HepG2 (cell line): ENCODE results near the gene IST1. TPM values are rescaled to one million over a fixed set of nuclear protein-coding genes. Genes with fewer than 3 reads are reported as not detected.

ENCODE experiments used
- ATAC-seq: fragments of 200-7000 bp; cut with Tn5 transposase; 3 replicates; pipeline ENCODE4 v1.9.1; 2020; ENCODE audit warnings: mild to moderate bottlenecking, moderate library complexity
- BruUV-seq: library from RNA; stranded (reverse); fragments of 400-500 nt; replicated peaks from 2 replicates; lab custom pipeline; 2021; lab: Mats Ljungman, UMichigan
- CTCF ChIA-PET: fragments of 300-600 bp; formaldehyde crosslinking; extraction: SDS; loops from one replicate; lab custom pipeline; 2021; ENCODE audit warnings: low total read pairs, inconsistent platforms, low intra/inter-chr PET ratio; lab: Yijun Ruan, JAX
- POLR2A ChIA-PET: fragments of 350-600 bp; sonication (Branson Sonifier 250); formaldehyde crosslinking; loops from one replicate; lab custom pipeline; 2020; ENCODE audit warnings: antibody characterized with exemption, inconsistent platforms; lab: Yijun Ruan, JAX
- DNase-seq: peaks from one replicate; pipeline ENCODE4 v3.0.0-alpha.2; 2015; ENCODE audit warnings: low spot score
- FAIRE-seq: peaks from 3 replicates; lab custom pipeline; 2011; peaks lifted over from hg19 to GRCh38; lab: Jason Lieb, UNC
- H2AFZ ChIP-seq: one replicate; pipeline ENCODE4 v1.6.1; 2011; ENCODE audit warnings: low read length, inconsistent platforms
- H3K27ac ChIP-seq: fragments of 300-600 bp; 3 replicates; pipeline ENCODE4 v1.8.0; 2011; ENCODE audit warnings: mixed run types, mild to moderate bottlenecking, mixed read lengths, low read length, inconsistent platforms; ENCODE audit not compliant: insufficient read depth; ENCODE audit errors: extremely low read length
- H3K27me3 ChIP-seq, 2 experiments: fragments of 200-600 bp in 1 of 2; 2 replicates in 1 of 2; 3 replicates in 1 of 2; pipeline versions ENCODE4 v1.6.0 to v1.8.0; 2011; ENCODE audit warnings: low read length in 2 of 2, mild to moderate bottlenecking in 2 of 2, moderate library complexity in 2 of 2, inconsistent platforms in 1 of 2; ENCODE audit not compliant: insufficient read depth in 2 of 2, control insufficient read depth in 1 of 2
- H3K36me3 ChIP-seq, 2 experiments: fragments of 200-600 bp in 1 of 2; replicated peaks in 1 of 2; 2 replicates in 1 of 2; 3 replicates in 1 of 2; pipeline versions ENCODE4 v1.5.1 to v1.8.0; 2011; ENCODE audit warnings: low read length in 2 of 2, inconsistent platforms in 1 of 2; ENCODE audit not compliant: insufficient read depth in 2 of 2, control insufficient read depth in 1 of 2
- H3K4me1 ChIP-seq: 2 replicates; pipeline ENCODE4 v1.5.1; 2012; ENCODE audit warnings: low read length, inconsistent platforms; ENCODE audit not compliant: insufficient read depth
- H3K4me2 ChIP-seq: 2 replicates; pipeline ENCODE4 v1.6.0; 2011; ENCODE audit warnings: low read depth, low read length, inconsistent platforms
- H3K4me3 ChIP-seq, 3 experiments: fragments of 200-600 bp in 1 of 3; sonication (generic), shearing (Covaris generic) in 1 of 3; replicated peaks in 1 of 3; 2 replicates each; pipeline ENCODE4 v1.5.1; 2011 to 2016; ENCODE audit warnings: low read length in 3 of 3, inconsistent platforms in 2 of 3, low read depth in 2 of 3, mild to moderate bottlenecking in 2 of 3, control low read depth in 1 of 3, mixed read lengths in 1 of 3; ENCODE audit not compliant: insufficient read depth in 1 of 3
- H3K79me2 ChIP-seq: one replicate; pipeline ENCODE4 v1.6.1; 2011; ENCODE audit warnings: low read length, inconsistent platforms; ENCODE audit not compliant: insufficient read depth
- H3K9ac ChIP-seq: 2 replicates; pipeline ENCODE4 v1.6.0; 2011; ENCODE audit warnings: mild to moderate bottlenecking, low read depth, low read length, inconsistent platforms; ENCODE audit not compliant: insufficient read depth
- H3K9me3 ChIP-seq: 2 replicates; pipeline ENCODE4 v1.5.1; 2012; ENCODE audit warnings: mild to moderate bottlenecking, low read length
- H4K20me1 ChIP-seq: 2 replicates; pipeline ENCODE4 v1.6.0; 2011; ENCODE audit warnings: inconsistent platforms, mild to moderate bottlenecking, low read length, moderate library complexity; ENCODE audit not compliant: insufficient read depth
- AGO1 ChIP-seq: fragments of 200-400 bp; formaldehyde crosslinking; IDR thresholded peaks from 2 replicates; pipeline ENCODE4 v1.6.1; 2017; ENCODE audit warnings: mild to moderate bottlenecking, low read depth, low read length, moderate library complexity; ENCODE audit not compliant: poor library complexity, severe bottlenecking
- ARID3A ChIP-seq: IDR thresholded peaks from 2 replicates; pipeline ENCODE4 v1.6.1; 2012; ENCODE audit warnings: low read depth, low read length, improper control_type of control experiment
- GFI1 ChIP-seq: sonication (generic); formaldehyde crosslinking; IDR thresholded peaks from 2 replicates; pipeline ENCODE4 v1.5.0; 2020; ENCODE audit warnings: missing genetic modification reagents, mild to moderate bottlenecking, borderline replicate concordance
- KAT7 ChIP-seq: IDR thresholded peaks from 2 replicates; pipeline ENCODE4 v1.6.1; 2018; ENCODE audit warnings: borderline replicate concordance, missing compliant biosample characterization
- MIER2 ChIP-seq: IDR thresholded peaks from 2 replicates; pipeline ENCODE4 v1.6.1; 2016; ENCODE audit warnings: missing biosample characterization, missing genetic modification reagents
- PCBP1 ChIP-seq: fragments of 200-400 bp; formaldehyde crosslinking; IDR thresholded peaks from 2 replicates; pipeline ENCODE4 v1.6.1; 2017; ENCODE audit warnings: mild to moderate bottlenecking, low read depth, low read length, borderline replicate concordance
- RAD51 ChIP-seq: fragments of 450-650 bp; IDR thresholded peaks from 2 replicates; pipeline ENCODE4 v1.6.1; 2016; ENCODE audit warnings: borderline replicate concordance
- XBP1 ChIP-seq: sonication (generic); formaldehyde crosslinking; IDR thresholded peaks from 2 replicates; pipeline ENCODE4 v1.5.0; 2020; ENCODE audit warnings: missing genetic modification reagents
- ZC3H4 ChIP-seq: sonication (generic); formaldehyde crosslinking; IDR thresholded peaks from 2 replicates; pipeline ENCODE4 v1.4.0; 2020; ENCODE audit warnings: missing genetic modification reagents, borderline replicate concordance
- ZNF232 ChIP-seq: sonication (generic); formaldehyde crosslinking; IDR thresholded peaks from 2 replicates; pipeline ENCODE4 v1.4.0; 2020; ENCODE audit warnings: missing genetic modification reagents, borderline replicate concordance
- ZNF251 ChIP-seq: sonication (generic); formaldehyde crosslinking; IDR thresholded peaks from 2 replicates; pipeline ENCODE4 v1.9.0; 2021; ENCODE audit warnings: mild to moderate bottlenecking, missing genetic modification reagents
- ZNF253 ChIP-seq: sonication (generic); formaldehyde crosslinking; IDR thresholded peaks from 2 replicates; pipeline ENCODE4 v1.8.0; 2022; ENCODE audit warnings: mild to moderate bottlenecking, missing genetic modification reagents, borderline replicate concordance
- ZNF362 ChIP-seq: sonication (generic); formaldehyde crosslinking; IDR thresholded peaks from 2 replicates; pipeline ENCODE4 v1.4.0; 2020; ENCODE audit warnings: missing genetic modification reagents, mild to moderate bottlenecking, borderline replicate concordance
- ZNF451 ChIP-seq: sonication (generic); formaldehyde crosslinking; IDR thresholded peaks from 2 replicates; pipeline ENCODE4 v1.5.0; 2020; ENCODE audit warnings: mild to moderate bottlenecking, missing genetic modification reagents
- ZNF674 ChIP-seq: sonication (generic); formaldehyde crosslinking; IDR thresholded peaks from 2 replicates; pipeline ENCODE4 v1.5.0; 2020; ENCODE audit warnings: low read depth, mild to moderate bottlenecking, missing genetic modification reagents
- ZNF766 ChIP-seq: sonication (generic); formaldehyde crosslinking; IDR thresholded peaks from 2 replicates; pipeline ENCODE4 v1.5.0; 2020; ENCODE audit warnings: missing genetic modification reagents, borderline replicate concordance
- ZNF841 ChIP-seq: sonication (generic); formaldehyde crosslinking; IDR thresholded peaks from 2 replicates; pipeline ENCODE4 v1.8.1; 2023; ENCODE audit warnings: missing genetic modification reagents, borderline replicate concordance
- ZNF878 ChIP-seq: sonication (generic); formaldehyde crosslinking; IDR thresholded peaks from 2 replicates; pipeline ENCODE4 v1.8.1; 2023; ENCODE audit warnings: mild to moderate bottlenecking, missing genetic modification reagents, moderate library complexity
- WGBS: methylation state at CpG from one replicate; pipeline ENCODE4 v1.1.6; 2017; ENCODE audit warnings: low lambda C conversion rate; 5-methylcytosine and 5-hydroxymethylcytosine counted together
- in situ Hi-C: cut with HindIII; loops from 2 replicates; pipeline ENCODE4 v1.10.0; 2017; ENCODE audit warnings: low pct_unique_long_range_greater_than_20kb; ENCODE audit not compliant: extremely low pct_ligation_motif_present
- intact Hi-C: fragments of 100-400 bp; cut with micrococcal nuclease; formaldehyde crosslinking; loops from one replicate; pipeline ENCODE4 v1.10.0; 2022; ENCODE audit not compliant: unreplicated experiment
- polyA plus RNA-seq, 8 experiments: library from polyadenylated mRNA; depleted of rRNA in 3 of 8; stranded (reverse) in 7 of 8; unstranded in 1 of 8; fragments of >200 nt; fragmentation: Illumina TruSeq in 4 of 8; extraction: Trizol in 4 of 8; gene quantifications; 2 replicates each; pipeline versions ENCODE4 v1.2.1 to v1.2.3, GENCODE V29; 2011 to 2016; ENCODE audit warnings: low read depth in 4 of 8, missing spikeins in 1 of 8, mixed read lengths in 1 of 8; ENCODE audit not compliant: insufficient read depth in 1 of 8
- total RNA-seq, 5 experiments: library from RNA; depleted of rRNA; stranded (reverse); fragments of >200 nt; fragmentation: Illumina TruSeq; extraction: Trizol; gene quantifications; 2 replicates each; pipeline ENCODE4 v1.2.3, GENCODE V29; 2016; ENCODE audit warnings: low read depth in 1 of 5
- TF ChIP-seq, protein P1 (sequence below): sonication (generic); formaldehyde crosslinking; IDR thresholded peaks from 2 replicates; pipeline ENCODE4 v1.4.0; 2020; ENCODE audit warnings: missing genetic modification reagents, mild to moderate bottlenecking, borderline replicate concordance
- TF ChIP-seq, protein P2 (sequence below): sonication (generic); formaldehyde crosslinking; IDR thresholded peaks from 2 replicates; pipeline ENCODE4 v1.5.1; 2020; ENCODE audit warnings: missing genetic modification reagents, mild to moderate bottlenecking, borderline replicate concordance

The IST1 gene
- total and polyA plus RNA-seq, 2 of the 13 experiments (the other 11 are each of a cell fraction or from before 2014, with no cell fraction given) = 346 to 415 TPM

DNA sequence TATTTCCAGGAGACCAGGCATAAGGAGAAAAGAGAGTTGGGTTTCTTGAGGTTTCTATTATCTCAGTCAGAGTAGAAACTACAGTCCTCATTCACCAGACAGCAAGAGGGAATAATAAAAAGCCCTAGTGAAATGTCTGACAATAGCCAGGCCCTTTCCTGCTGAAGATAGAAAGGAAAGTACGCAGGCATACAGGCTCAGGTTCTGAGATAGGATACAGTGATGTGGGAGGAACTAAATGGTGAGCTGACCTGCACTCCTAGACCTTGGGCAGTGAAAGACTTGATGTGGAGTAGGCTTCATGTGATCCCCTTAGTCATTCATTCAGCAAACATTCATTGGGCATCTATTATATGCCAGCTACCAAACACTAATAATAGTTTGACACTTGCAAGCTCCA is 26.2 kb upstream of the IST1 start:
- ATAC-seq (no peak), FAIRE-seq (no peak)
- Histone ChIP-seq H3K9ac (no peak overlapping the region), H3K79me2 (no peaks in the 10 kb centered on the region), H3K4me2 (no peak overlapping the region), H3K4me3 (no peak overlapping the region)
- WGBS = 93% methylated on average over 1 of the region's 1 CpG
- CTCF ChIA-PET = no interaction called here
- POLR2A ChIA-PET = no interaction called here
- no TSS peak for BruUV-seq
- TF ChIP-seq PCBP1 = no peak
- TF ChIP-seq, protein P1, sequence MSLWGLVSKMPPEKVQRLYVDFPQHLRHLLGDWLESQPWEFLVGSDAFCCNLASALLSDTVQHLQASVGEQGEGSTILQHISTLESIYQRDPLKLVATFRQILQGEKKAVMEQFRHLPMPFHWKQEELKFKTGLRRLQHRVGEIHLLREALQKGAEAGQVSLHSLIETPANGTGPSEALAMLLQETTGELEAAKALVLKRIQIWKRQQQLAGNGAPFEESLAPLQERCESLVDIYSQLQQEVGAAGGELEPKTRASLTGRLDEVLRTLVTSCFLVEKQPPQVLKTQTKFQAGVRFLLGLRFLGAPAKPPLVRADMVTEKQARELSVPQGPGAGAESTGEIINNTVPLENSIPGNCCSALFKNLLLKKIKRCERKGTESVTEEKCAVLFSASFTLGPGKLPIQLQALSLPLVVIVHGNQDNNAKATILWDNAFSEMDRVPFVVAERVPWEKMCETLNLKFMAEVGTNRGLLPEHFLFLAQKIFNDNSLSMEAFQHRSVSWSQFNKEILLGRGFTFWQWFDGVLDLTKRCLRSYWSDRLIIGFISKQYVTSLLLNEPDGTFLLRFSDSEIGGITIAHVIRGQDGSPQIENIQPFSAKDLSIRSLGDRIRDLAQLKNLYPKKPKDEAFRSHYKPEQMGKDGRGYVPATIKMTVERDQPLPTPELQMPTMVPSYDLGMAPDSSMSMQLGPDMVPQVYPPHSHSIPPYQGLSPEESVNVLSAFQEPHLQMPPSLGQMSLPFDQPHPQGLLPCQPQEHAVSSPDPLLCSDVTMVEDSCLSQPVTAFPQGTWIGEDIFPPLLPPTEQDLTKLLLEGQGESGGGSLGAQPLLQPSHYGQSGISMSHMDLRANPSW (CRISPR knock-in tag) = no peak
- TF ChIP-seq, protein P2, sequence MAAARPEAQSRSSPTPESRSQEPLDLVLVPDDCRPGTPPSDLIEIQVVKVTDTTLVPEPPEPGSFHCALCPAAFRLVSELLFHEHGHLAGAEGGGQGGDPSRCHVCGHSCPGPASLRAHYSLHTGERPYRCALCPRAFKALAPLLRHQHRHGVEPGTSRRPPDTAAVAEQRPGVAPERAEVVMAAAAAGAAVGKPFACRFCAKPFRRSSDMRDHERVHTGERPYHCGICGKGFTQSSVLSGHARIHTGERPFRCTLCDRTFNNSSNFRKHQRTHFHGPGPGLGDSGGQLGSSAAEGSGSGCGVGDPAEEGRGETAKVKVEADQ = no peak
- no peak for TF ChIP-seq AGO1
- no peak for TF ChIP-seq ZNF251 (CRISPR knock-in tag)
- TF ChIP-seq ZNF878 = no peak
- no peak for TF ChIP-seq XBP1 (CRISPR knock-in tag)
- TF ChIP-seq ZNF253 = no peak
- no peak for TF ChIP-seq ZC3H4 (CRISPR knock-in tag)
- TF ChIP-seq ZNF362 (CRISPR knock-in tag) = no peak
- no peak for TF ChIP-seq ARID3A
- TF ChIP-seq ZNF841 (CRISPR knock-in tag) = no peak
- no peak for TF ChIP-seq ZNF232
- TF ChIP-seq RAD51 = no peak
- no peak for TF ChIP-seq ZNF674 (CRISPR knock-in tag)
- no peak for TF ChIP-seq KAT7
- no peak for TF ChIP-seq ZNF451
- TF ChIP-seq MIER2 (CRISPR knock-in tag) = no peak
- TF ChIP-seq GFI1 (CRISPR knock-in tag) = no peak
- no peak for TF ChIP-seq ZNF766
- TF ChIP-seq, all 625 proteins: peak for 0
- Histone ChIP-seq H3K27ac (no peak overlapping the region), H3K4me1 (no peaks in the 10 kb centered on the region), H3K27me3 (no peaks in the 10 kb centered on the region), H3K36me3 (peaks cover 10 to 27% of the 10 kb centered on the region in 2 experiments), H2AFZ (no peak overlapping the region), H4K20me1 (no peaks in the 10 kb centered on the region), H3K9me3 (no peaks in the 10 kb centered on the region)
- intact Hi-C loops (no loop called here), in situ Hi-C loops (no loop called here)
- no peak for DNase-seq
